Esophagus squamous epithelium (tissue), 5 donors: Measurements from ENCODE around the gene FOLR2. TPM values are rescaled to one million over a fixed set of nuclear protein-coding genes. Genes with fewer than 3 reads are reported as not detected.
"Not testable (repeated sequence)": the region's sequence is repeated elsewhere in the genome, so short reads cannot be mapped to it uniquely, and the experiment has no call there.

Source experiments
- DNase-seq: peaks from one replicate; lab custom pipeline; 2025; lab: John Stamatoyannopoulos, UW
- H3K27ac ChIP-seq, 4 donors: fragments of 200-600 bp; sonication (generic); one replicate each; pipeline ENCODE4 v1.5.1; 2016 to 2019; ENCODE audit warnings: mild to moderate bottlenecking in 1 of 4
- H3K27me3 ChIP-seq, 4 donors: fragments of 200-600 bp; sonication (generic); 1 replicate in 3 of 4; 2 replicates in 1 of 4; pipeline versions ENCODE4 v1.5.1 to v1.6.0; 2017 to 2021; ENCODE audit warnings: antibody characterized with exemption in 1 of 4
- H3K36me3 ChIP-seq, 3 donors: fragments of 200-600 bp; sonication (generic); one replicate each; pipeline ENCODE4 v1.5.1; 2016 to 2019
- H3K4me1 ChIP-seq, 3 donors: fragments of 200-600 bp; sonication (generic); one replicate each; pipeline ENCODE4 v1.5.1; 2017 to 2019
- H3K4me3 ChIP-seq, 4 donors: fragments of 200-600 bp; sonication (generic); 1 replicate in 3 of 4; 2 replicates in 1 of 4; pipeline ENCODE4 v1.5.1; 2016 to 2019; ENCODE audit warnings: mild to moderate bottlenecking in 2 of 4, moderate library complexity in 1 of 4
- H3K9me3 ChIP-seq, 3 donors: fragments of 200-600 bp; sonication (generic); one replicate each; pipeline ENCODE4 v1.5.1; 2016 to 2019
- POLR2A ChIP-seq, 4 donors: fragments of 450-650 bp; IDR thresholded peaks; one replicate each; pipeline ENCODE4 v1.6.1; 2017; ENCODE audit warnings: antibody characterized with exemption in 4 of 4, mild to moderate bottlenecking in 4 of 4, moderate library complexity in 3 of 4
- WGBS, 2 donors: methylation state at CpG; one replicate each; pipeline ENCODE4 v1.1.5; 2018; 5-methylcytosine and 5-hydroxymethylcytosine counted together
- intact Hi-C: fragments of 100-400 bp; cut with DNase I; formaldehyde crosslinking; loops from one replicate; pipeline ENCODE4 v1.15.0; 2022
- total RNA-seq, 4 donors: library from RNA; depleted of rRNA; stranded (reverse); fragments of >200 nt; gene quantifications; one replicate each; pipeline ENCODE4 v1.1.0, GENCODE V29; 2016
- TF ChIP-seq, protein P1 (sequence below), 6 experiments: fragments of 450-650 bp in 4 of 6; fragments of 200-600 bp in 2 of 6; sonication (generic) in 2 of 6; IDR thresholded peaks; one replicate each; pipeline ENCODE4 v1.5.1; 2016 to 2019; ENCODE audit warnings: antibody characterized with exemption in 6 of 6, mild to moderate bottlenecking in 4 of 6, moderate library complexity in 4 of 6
- donor health status: DM: yes; HTN: yes; CAD: no.

FOLR2 gene
- total RNA-seq, 4 donors from 2014 or later, result 1.7 to 41.6 (median 9.1) TPM; not detected in 1

DNA sequence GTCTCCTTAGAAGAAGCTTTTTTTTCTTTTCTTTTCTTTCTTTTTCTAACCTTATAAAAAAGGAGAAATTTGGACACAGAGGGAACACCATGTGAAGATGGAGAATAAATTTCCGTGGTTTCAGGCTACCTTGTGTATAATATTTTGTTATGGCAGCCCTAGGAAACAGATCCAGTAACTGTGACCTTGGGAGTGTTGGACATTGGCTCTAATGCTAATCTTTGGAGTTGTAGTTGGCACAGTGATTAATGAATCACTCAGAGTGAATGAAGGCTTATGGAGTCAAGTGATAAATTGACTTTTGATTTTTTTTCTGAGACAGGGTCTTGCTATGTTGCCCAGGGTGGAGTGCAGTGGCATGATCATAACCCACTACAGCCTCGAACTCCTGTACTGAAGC lies 42.9 kb downstream of the FOLR2 start:
- Histone ChIP-seq H3K27ac (no peak overlapping the region), H3K36me3 (no peaks in the 10 kb centered on the region), H3K9me3 (no peaks in the 10 kb centered on the region), H3K4me1 (no peaks in the 10 kb centered on the region), H3K27me3 (peaks cover 0 to 5% (median 0%) of the 10 kb centered on the region in 4 donors), H3K4me3 (no peak overlapping the region)
- TF ChIP-seq POLR2A (IDR thresholded peaks at IDR 0.05), result no peak
- TF ChIP-seq, protein P1, sequence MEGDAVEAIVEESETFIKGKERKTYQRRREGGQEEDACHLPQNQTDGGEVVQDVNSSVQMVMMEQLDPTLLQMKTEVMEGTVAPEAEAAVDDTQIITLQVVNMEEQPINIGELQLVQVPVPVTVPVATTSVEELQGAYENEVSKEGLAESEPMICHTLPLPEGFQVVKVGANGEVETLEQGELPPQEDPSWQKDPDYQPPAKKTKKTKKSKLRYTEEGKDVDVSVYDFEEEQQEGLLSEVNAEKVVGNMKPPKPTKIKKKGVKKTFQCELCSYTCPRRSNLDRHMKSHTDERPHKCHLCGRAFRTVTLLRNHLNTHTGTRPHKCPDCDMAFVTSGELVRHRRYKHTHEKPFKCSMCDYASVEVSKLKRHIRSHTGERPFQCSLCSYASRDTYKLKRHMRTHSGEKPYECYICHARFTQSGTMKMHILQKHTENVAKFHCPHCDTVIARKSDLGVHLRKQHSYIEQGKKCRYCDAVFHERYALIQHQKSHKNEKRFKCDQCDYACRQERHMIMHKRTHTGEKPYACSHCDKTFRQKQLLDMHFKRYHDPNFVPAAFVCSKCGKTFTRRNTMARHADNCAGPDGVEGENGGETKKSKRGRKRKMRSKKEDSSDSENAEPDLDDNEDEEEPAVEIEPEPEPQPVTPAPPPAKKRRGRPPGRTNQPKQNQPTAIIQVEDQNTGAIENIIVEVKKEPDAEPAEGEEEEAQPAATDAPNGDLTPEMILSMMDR (IDR thresholded peaks at IDR 0.05), result no peak
- no peak for DNase-seq
- WGBS, 2 donors, result 67 to 74% methylated on average over 2 of the region's 2 CpGs
- intact Hi-C loops, result no loop called here

DNA sequence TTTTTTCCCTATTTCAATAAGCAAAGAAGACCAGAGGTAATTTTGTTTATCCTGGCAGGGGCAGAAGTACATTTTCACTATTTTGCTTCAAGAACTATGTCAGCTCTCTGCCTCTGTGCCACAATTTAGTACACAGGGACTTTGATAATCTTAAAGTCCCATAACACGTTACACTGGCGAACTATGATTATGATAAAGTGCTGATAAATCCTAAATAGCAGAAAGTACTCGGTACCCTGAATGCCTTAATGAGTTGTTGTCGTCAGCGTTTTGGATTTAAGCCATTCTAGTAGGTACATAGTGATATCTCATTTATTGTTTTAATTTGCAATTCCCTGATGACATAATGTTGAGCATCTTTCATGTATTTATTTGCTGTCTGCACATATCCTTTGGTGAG lies 44.0 kb downstream of the FOLR2 start:
- TF ChIP-seq, protein P1 (IDR thresholded peaks at IDR 0.05), result no peak
- TF ChIP-seq POLR2A (IDR thresholded peaks at IDR 0.05), result no peak
- H3K27ac ChIP-seq, result no peak overlapping the region
- H3K27me3 ChIP-seq, result peaks cover 0 to 2% (median 0%) of the 10 kb centered on the region in 4 donors
- no peak overlapping the region for H3K4me3 ChIP-seq
- no peaks in the 10 kb centered on the region for H3K4me1 ChIP-seq
- intact Hi-C loops, result no loop called here
- H3K9me3 ChIP-seq, result no peaks in the 10 kb centered on the region
- no peak for DNase-seq
- no peaks in the 10 kb centered on the region for H3K36me3 ChIP-seq
- 63 to 72% methylated on average over 5 of the region's 5 CpGs for WGBS, 2 donors

DNA sequence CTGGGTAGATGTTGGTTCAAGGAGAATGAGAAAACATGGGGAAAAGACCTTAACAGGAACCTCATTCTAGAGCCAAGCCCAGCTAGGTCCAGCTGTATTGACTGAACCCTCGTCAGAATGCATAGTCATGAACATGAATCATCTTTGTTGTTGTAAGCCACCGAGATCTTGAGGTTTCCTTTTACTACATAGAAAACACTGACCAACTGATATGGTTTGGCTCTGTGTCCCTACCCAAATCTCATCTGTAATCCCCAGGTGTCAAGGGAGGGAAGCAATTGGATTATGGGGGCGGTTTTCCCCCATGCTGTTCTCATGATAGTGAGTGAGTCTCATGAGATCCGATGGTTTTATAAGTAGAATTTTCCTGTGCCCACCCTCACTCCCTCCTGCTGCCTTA lies 46.8 kb downstream of the FOLR2 start:
- H3K36me3 ChIP-seq, result no peaks in the 10 kb centered on the region
- no peak overlapping the region for H3K27ac ChIP-seq
- TF ChIP-seq, protein P1 (IDR thresholded peaks at IDR 0.05), result no peak
- no peak for TF ChIP-seq POLR2A (IDR thresholded peaks at IDR 0.05)
- intact Hi-C loops, result no loop called here
- H3K4me3 ChIP-seq, result no peak overlapping the region
- DNase-seq, result no peak
- H3K4me1 ChIP-seq, result peaks cover 0 to 5% (median 0%) of the 10 kb centered on the region in 3 donors
- peaks cover 0 to 2% (median 0%) of the 10 kb centered on the region in 4 donors for H3K27me3 ChIP-seq
- H3K9me3 ChIP-seq, result no peaks in the 10 kb centered on the region
- 44 to 57% methylated on average over 4 of the region's 4 CpGs for WGBS, 2 donors

DNA sequence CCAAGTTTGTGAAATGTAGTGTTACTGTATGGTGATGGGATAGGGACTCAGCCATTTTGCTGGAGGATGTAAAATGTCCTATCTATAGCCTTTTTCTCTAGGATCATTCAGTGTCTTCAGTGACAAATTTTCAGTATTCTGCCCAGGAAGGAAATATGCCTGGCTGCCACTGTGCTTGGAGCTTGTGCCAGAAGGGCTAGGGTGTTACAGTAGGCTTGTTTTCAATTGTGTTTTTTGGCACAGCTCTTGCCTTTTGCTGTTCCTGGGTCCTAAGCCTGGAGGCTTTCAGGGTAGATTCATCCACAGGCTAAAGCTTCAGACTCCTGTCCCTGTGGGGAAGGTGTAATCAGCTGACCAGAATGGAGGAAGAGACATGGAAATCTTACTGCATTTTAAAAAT lies 49.4 kb downstream of the FOLR2 start:
- H3K27ac ChIP-seq, result no peak overlapping the region
- no peak overlapping the region for H3K4me3 ChIP-seq
- peaks cover 0 to 15% (median 0%) of the 10 kb centered on the region in 4 donors for H3K27me3 ChIP-seq
- no peaks in the 10 kb centered on the region for H3K9me3 ChIP-seq
- intact Hi-C loops, result no loop called here
- no peak for DNase-seq
- H3K4me1 ChIP-seq, result peaks cover 0 to 5% (median 0%) of the 10 kb centered on the region in 3 donors
- TF ChIP-seq POLR2A (IDR thresholded peaks at IDR 0.05), result no peak
- TF ChIP-seq, protein P1 (IDR thresholded peaks at IDR 0.05), result no peak
- H3K36me3 ChIP-seq, result no peaks in the 10 kb centered on the region

DNA sequence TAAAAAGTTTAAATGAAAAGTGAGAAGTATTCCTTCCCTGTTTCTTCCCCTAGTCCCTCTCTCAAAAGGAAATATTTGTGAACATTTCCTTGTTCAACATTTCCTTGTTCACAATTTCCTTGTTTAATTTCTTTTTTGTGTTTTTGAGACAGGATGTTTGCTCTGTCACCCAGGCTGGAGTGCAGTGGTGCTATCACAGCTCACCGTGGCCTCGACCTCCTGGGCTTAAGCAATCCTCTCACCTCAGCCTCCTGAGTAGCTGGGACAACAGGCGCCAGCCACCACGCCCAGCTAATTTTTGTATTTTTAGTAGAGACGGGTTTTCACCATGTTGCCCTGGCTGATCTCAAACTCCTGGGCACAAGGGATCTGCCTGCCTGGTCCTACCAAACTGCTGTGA lies 50.4 kb downstream of the FOLR2 start:
- WGBS, 2 donors, result 76 to 84% methylated on average over 4 to 5 of the region's 5 CpGs
- peaks cover 0 to 15% (median 0%) of the 10 kb centered on the region in 4 donors for H3K27me3 ChIP-seq
- H3K27ac ChIP-seq, intact Hi-C loops, H3K36me3 ChIP-seq, H3K4me3 ChIP-seq, DNase-seq, H3K4me1 ChIP-seq, H3K9me3 ChIP-seq: not testable (repeated sequence)
